ENCODE data around the gene CD53.

DNA sequence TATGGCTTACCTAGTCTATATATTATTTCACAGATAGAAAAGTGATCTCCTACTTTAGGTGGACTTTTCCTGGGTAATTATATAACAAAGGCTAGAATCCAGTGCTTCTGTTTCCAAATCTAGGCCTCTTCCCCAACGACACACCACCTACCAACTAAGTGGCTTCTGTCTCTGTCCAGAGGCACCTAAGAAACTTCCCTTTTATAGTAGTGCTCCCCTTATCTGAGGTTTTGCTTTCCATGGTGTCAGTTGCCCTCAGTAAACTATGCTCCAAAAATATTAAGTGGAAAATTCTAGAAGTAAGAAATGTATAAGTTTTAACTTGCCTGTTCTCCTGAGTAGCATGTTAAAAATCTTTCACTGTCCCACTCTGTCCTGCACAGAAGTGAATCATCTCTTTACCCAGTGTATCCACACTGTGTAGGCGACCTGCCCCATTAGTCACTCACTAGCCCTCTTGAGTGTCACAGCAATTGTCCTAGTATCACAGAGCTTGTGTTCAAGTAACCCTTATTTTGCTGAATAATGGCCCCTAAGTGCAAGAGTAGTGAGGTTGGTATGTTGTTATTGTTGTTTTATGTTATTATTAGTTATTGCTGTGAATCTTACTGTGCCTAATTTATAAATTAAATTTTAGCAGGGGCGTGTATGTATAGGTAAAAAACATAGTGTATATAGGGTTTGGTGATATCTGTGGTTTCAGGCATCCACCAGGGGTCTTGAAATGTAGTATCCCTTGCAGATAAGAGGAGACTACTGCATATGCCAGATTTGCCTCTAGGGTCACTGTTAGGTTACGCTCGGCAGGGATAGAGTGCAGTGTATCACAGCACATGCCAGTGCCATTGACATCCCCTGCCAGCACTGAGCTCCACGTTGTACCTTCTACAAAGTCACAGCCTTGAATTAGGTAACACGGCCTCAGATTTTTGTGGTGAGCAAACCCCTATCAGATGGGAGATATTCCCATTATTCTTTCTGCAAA lies 14.7 kb upstream of the CD53 start:
- TF ChIP-seq EZH2 (IDR thresholded peaks at IDR 0.05; ENCODE audit: insufficient read depth, poor library complexity, severe bottlenecking): no peak
- no peak for TF ChIP-seq EZH2phosphoT487 (IDR thresholded peaks at IDR 0.05; ENCODE audit: insufficient read depth, low read depth)

Measured in GM23248 (cell line).